GM23338 (cell line): ENCODE results near the gene CYTH3.

Experiments
- CREB1 ChIP-seq: fragments of 250-450 bp; sonication (Bioruptor Pico); IDR thresholded peaks from 2 replicates; pipeline ENCODE4 v1.5.0; 2020; ENCODE audit warnings: low read depth, mild to moderate bottlenecking, moderate library complexity
- CTCF ChIP-seq, 2 experiments: fragments of 200-600 bp in 1 of 2; sonication (generic) in 1 of 2; conservative IDR thresholded peaks; 2 replicates each; pipeline versions ENCODE4 v1.5.1 to v1.6.1; 2016 to 2017; ENCODE audit warnings: antibody characterized with exemption in 2 of 2, low read depth in 2 of 2, mild to moderate bottlenecking in 2 of 2, moderate library complexity in 1 of 2
- ETS1 ChIP-seq: IDR thresholded peaks from 2 replicates; pipeline ENCODE4 v1.6.1; 2016; ENCODE audit warnings: antibody characterized with exemption
- EZH2 ChIP-seq: fragments of 200-600 bp; sonication (generic); IDR thresholded peaks from one replicate; pipeline ENCODE4 v1.8.0; 2017; ENCODE audit warnings: antibody characterized with exemption, mild to moderate bottlenecking, low read depth; ENCODE audit not compliant: unreplicated experiment
- EZH2phosphoT487 ChIP-seq: fragments of 200-600 bp; sonication (generic); IDR thresholded peaks from one replicate; pipeline ENCODE4 v1.8.1; 2018; ENCODE audit warnings: antibody characterized with exemption; ENCODE audit not compliant: unreplicated experiment
- JUNB ChIP-seq: IDR thresholded peaks from one replicate; pipeline ENCODE4 v1.6.1; 2016; ENCODE audit warnings: antibody characterized with exemption; ENCODE audit not compliant: unreplicated experiment
- NANOG ChIP-seq: IDR thresholded peaks from 2 replicates; pipeline ENCODE4 v1.6.1; 2016; ENCODE audit warnings: antibody characterized with exemption, borderline replicate concordance
- POLR2AphosphoS5 ChIP-seq: IDR thresholded peaks from 2 replicates; pipeline ENCODE4 v1.6.1; 2016; ENCODE audit warnings: antibody characterized with exemption, low read depth
- ZNF114 ChIP-seq: fragments of 250-450 bp; sonication (Bioruptor Pico); IDR thresholded peaks from 2 replicates; pipeline ENCODE4 v1.5.0; 2020; ENCODE audit warnings: mild to moderate bottlenecking, moderate library complexity
- ZNF462 ChIP-seq: fragments of 250-450 bp; sonication (Bioruptor Pico); IDR thresholded peaks from 2 replicates; pipeline ENCODE4 v1.5.0; 2020; ENCODE audit warnings: mild to moderate bottlenecking, moderate library complexity
- TF ChIP-seq, protein P1 (sequence below): IDR thresholded peaks from one replicate; pipeline ENCODE4 v1.6.1; 2018; ENCODE audit warnings: antibody characterized with exemption; ENCODE audit not compliant: unreplicated experiment

DNA sequence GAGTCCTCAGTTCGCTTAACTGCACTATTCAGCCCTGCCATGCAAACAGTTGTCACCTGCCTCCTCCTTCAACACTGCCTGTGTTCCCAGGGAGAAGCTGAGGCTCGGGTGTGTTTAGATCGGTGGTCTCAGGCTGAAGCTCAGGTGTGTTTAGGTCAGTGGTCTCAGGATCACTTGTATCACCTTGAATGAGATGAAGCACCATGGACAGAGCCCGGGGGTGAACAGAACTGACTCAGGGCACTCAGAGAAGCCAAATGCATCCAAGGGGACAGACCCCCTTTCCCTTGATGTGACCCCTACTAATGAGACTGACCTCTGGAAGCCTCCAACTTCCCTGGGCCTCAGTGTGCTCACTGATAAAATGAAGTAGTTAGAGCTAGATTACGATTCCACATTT, 84.0 kb downstream of the CYTH3 start:
- no peak for TF ChIP-seq CTCF (conservative IDR thresholded peaks at IDR 0.05; ENCODE audit: low read depth in 2 of 2)
- no peak for TF ChIP-seq ZNF462 (CRISPR knock-in tag)
- no peak for TF ChIP-seq POLR2AphosphoS5
- TF ChIP-seq, protein P1, sequence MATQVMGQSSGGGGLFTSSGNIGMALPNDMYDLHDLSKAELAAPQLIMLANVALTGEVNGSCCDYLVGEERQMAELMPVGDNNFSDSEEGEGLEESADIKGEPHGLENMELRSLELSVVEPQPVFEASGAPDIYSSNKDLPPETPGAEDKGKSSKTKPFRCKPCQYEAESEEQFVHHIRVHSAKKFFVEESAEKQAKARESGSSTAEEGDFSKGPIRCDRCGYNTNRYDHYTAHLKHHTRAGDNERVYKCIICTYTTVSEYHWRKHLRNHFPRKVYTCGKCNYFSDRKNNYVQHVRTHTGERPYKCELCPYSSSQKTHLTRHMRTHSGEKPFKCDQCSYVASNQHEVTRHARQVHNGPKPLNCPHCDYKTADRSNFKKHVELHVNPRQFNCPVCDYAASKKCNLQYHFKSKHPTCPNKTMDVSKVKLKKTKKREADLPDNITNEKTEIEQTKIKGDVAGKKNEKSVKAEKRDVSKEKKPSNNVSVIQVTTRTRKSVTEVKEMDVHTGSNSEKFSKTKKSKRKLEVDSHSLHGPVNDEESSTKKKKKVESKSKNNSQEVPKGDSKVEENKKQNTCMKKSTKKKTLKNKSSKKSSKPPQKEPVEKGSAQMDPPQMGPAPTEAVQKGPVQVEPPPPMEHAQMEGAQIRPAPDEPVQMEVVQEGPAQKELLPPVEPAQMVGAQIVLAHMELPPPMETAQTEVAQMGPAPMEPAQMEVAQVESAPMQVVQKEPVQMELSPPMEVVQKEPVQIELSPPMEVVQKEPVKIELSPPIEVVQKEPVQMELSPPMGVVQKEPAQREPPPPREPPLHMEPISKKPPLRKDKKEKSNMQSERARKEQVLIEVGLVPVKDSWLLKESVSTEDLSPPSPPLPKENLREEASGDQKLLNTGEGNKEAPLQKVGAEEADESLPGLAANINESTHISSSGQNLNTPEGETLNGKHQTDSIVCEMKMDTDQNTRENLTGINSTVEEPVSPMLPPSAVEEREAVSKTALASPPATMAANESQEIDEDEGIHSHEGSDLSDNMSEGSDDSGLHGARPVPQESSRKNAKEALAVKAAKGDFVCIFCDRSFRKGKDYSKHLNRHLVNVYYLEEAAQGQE = peak; percentile 67
- TF ChIP-seq EZH2phosphoT487 = no peak
- TF ChIP-seq CREB1 (CRISPR knock-in tag) = no peak
- TF ChIP-seq ETS1 = no peak
- TF ChIP-seq EZH2 = no peak
- no peak for TF ChIP-seq JUNB
- TF ChIP-seq NANOG = no peak
- no peak for TF ChIP-seq ZNF114 (CRISPR knock-in tag)
